OCI-M2 (cell line): ENCODE data around the gene KCNN1.
"Not testable (repeated sequence)": the region's sequence is repeated elsewhere in the genome, so short reads cannot be mapped to it uniquely, and the experiment has no call there.

Source experiments
- DNase-seq: peaks from one replicate; lab custom pipeline; 2025; ENCODE audit not compliant: unreplicated experiment; lab: John Stamatoyannopoulos, UW

Gene KCNN1

DNA sequence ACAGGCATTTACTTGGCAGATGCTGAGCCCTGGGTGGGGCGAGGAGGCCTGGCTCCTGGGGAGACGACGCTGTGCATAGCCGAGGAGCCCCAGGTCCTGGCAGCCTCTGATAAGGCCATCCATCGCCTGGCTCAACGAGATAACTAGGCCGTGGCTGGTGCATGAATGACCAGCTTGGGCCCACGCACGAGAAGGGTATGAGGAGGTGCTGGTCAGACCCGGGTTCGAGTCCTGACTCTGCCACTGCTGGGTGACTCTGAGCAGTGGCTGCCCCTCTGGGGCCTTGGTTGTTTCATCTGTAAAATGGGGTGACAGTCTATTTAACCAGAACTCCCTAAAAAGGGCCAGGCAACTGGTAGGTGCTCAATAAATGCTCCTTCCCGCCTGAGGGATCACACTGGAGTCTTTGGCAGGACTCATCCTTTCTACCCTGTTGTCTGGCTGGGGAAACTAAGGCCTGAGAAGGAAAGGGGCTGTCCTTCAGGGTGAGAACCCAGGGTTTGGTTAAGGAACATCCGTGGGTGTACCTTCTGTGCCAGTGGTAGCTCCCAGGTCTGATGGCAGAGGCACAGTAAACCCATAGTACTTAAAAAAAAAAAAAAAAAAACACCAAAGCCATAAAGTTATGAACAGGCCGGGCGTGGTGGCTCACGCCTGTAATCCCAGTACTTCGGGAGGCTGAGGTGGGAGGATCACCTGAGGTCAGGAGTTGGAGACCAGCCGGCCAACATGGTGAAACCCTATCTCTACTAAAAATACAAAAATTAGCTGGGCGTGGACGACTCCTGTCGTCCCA lies 33.0 kb downstream of the KCNN1 start:
- peak; percentile 60 for DNase-seq

GRCh38 chr19:18000480-18000914 lies 33.6 kb downstream of the KCNN1 start:
- DNase-seq: peak; percentile 74

GRCh38 chr19:18000915-18001776 lies 34.2 kb downstream of the KCNN1 start:
- DNase-seq: peak; percentile 74

GRCh38 chr19:18001777-18002345 lies 35.0 kb downstream of the KCNN1 start:
- no peak for DNase-seq

DNA sequence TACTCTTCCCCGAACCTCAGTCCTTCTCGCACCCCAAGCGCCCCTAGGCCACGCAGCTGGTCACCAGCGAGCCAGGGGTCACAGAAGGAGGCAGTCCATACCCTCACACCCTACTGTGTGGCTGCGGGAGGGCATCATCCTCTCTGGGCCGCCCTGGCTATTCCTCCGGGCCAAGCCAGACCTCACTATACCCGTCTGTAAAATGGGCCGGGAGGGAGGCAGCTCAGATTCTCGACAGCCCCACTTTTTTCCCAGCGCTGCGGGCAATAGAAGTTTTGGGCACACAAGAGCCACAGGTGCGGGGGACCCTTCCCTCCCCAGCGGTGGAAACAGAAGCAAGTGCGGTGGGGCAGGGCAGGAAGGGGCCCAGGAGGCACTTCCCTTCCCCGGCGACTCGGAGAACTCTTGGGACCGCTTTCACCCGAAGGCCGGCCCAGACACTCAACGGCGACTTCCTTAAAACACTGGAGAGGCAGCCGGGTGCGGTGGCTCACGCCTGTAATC lies 35.5 kb downstream of the KCNN1 start:
- DNase-seq: no peak

DNA sequence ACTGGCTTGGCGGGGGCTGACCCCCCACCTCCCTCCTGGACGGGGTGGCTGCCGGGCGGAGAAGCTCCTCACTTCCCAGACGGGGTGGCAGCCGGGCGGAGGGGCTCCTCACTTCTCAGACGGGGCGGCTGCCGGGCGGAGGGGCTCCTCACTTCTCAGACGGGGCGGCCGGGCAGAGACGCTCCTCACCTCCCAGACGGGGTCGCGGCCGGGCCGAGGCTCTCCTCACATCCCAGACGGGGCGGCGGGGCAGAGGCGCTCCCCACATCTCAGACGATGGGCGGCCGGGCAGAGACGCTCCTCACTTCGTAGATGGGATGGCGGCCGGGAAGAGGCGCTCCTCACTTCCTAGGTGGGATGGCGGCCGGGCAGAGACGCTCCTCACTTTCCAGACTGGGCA lies 38.8 kb downstream of the KCNN1 start:
- not testable (repeated sequence) for DNase-seq

DNA sequence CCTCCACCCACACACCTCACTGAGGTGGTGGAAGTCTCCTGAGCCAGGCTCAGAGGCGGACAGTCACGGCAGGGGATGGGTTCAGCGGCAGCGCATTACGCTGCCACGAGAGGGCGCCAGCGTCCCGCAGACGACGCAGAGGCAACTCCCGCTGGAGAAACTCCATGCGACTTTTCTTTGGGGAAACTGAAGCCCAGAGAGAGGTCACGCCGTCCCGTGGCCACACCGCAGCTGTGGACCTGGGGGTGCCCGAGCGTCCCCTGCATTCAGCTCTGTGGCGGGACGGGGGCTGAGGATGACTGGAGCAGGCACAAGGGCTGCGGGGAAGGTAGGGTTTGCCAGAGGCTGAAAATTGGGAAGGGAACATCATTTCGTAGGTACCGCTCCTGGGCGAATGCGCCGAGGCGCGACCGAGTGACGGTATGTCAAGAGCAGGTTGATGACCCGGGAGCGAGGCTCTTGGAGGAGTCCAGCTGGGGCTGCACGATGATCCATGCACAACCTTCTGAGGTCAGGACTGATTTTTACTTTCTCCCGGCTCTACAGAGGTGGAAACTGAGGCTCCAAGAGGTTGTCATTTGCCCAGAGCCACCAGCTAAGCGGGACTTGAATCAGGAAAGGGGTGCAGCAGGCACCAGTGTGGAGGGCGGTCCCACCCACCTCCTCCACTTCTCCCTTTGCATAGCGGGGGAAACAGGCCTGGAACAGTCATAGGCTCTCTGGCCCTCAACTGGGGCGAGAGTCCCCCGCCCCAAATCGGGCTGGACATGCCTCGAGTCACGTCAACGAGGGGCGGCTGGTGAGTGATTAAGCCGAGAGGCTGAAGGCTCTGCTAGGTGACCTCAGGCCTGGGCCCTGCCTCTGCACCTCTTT lies 40.4 kb downstream of the KCNN1 start:
- DNase-seq: no peak

DNA sequence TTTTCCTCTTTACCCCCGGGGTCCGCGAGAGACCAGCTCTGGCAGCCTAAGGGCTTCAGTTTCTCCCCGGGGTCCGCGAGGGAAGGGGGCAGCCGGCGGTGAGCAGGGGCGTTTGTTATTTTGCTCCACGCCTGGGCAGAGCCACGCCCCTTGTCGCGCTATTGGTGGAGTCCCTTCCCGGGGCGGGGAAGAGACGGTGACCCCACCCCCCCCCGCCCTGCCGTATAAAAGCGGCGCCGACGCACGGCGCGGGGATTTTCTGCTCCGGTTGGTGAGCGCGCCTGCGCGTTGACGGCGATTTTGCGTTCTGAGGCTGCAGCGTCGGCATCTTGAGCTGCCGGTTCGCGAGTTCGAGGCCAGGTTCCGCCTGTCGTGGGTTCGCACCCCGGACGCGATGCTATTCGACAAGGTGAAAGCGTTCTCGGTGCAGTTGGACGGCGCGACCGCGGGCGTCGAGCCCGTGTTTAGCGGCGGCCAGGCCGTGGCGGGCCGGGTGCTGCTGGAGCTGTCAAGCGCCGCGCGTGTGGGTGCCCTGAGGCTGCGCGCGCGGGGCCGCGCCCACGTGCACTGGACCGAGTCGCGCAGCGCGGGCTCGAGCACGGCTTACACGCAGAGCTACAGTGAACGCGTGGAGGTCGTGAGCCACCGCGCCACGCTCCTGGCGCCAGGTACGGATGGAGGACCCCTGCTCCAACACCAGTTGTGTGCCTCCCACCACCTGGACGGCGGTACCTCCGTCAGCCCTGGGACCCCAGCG lies 41.2 kb downstream of the KCNN1 start, which contains the start of gene ARRDC2:
Gene ARRDC2, plus strand, starts transcription at position 254 of the 757 bp plus-strand sequence. Its CDS starts 141 bp downstream, at position 395.
- no peak for DNase-seq

GRCh38 chr19:18008814-18009213 lies 41.9 kb downstream of the KCNN1 start:
- DNase-seq: no peak

DNA sequence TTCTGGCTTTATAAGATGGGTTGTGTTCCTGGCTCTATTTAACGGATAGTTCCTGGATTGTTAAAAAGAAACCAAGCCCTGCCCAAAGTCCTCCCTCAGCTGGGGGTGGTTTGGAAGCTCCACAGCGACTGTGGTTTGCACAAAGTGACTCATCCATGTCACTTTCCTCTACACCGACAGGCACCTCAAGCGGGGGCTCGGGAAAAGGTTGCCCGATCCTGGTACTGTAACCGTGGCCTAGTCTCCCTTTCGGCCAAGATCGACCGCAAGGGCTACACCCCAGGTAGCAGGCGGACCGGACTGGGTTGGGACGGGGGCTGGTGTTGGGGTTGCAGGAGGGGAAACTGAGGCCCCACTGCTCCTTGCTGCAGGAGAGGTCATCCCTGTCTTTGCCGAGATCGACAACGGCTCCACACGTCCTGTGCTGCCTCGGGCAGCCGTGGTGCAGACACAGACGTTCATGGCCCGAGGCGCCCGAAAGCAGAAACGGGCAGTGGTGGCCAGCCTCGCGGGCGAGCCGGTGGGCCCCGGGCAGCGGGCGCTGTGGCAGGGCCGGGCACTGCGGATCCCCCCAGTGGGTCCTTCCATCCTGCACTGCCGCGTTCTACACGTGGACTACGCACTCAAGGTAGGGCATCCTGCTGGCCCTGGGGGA lies 42.6 kb downstream of the KCNN1 start:
- no peak for DNase-seq

- no peak for DNase-seq
These were observed 43.2 kb downstream of the KCNN1 start for GRCh38 chr19:18010149-18010548.

- no peak for DNase-seq
These were observed 46.6 kb downstream of the KCNN1 start for GRCh38 chr19:18013210-18014111.

- no peak for DNase-seq
These were observed 47.3 kb downstream of the KCNN1 start for GRCh38 chr19:18014197-18014596.

DNA sequence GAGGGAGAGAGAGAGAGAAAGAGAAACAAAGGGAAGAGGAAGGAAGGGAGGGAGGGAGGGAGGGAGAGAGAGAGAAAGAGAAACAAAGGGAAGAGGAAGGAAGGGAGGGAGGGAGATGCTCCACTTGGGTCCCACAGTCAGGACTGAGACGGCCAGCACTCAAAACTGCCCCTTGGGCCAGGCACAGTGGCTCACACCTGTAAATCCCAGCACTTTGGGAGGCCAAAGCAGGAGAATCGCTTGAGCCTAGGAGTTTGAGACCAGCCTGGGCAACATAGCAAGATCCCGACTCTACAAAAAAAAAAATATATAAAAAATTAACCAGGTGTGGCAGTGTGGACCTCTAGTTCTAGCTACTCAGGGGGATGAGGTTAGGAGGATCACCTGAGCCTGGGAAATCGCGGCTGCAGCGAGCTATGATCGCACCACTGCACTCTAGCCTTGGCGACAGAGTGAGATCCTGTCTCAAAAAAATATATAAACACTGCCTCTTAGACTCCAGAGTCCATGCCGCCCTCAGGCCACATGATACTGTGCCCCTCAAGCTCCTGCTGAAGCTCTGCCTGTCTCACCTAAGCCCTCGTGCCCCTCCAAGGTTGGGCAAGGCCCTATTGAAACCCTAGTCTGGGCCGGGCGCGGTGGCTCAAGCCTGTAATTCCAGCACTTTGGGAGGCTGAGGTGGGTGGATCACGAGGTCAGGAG lies 49.5 kb downstream of the KCNN1 start:
- DNase-seq: no peak

DNA sequence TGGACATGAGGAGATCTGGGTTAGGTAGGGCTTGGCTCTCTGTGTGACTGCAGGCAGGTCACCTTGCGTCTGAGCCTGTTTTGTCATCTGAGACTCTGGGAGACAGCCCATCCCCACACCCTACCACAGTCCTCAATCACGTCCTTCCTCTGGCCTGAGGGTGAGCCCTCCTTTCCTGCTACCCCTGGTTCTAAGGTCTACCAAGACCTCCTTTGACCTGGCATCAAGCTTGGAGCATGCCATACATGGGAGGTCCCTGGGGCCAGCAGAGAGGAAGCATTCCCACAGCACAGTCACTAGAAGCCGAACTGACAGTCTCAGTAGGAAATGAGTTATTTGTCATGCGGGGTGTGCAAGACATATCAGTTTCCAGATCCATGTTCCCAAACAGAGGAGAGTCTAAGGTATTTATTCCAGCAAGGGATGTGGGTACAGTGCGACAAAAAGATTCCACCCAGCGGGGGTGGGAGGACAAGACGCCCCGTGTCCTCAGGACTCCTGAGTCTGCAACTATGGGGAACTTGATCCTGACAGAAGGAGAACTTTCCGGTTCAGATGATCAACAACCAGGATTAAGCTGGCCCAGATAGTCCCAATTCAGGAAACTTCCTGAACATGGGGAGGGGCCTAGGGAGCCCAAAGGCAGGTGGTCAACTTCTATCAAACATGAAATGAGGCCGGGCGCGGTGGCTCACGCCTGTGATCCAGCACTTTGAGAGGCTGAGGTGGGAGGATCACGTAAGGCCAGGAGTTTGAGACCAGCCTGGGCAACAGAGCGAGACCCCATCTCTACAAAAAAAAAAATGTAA lies 50.6 kb downstream of the KCNN1 start:
- DNase-seq: no peak

GRCh38 chr19:18020212-18021085 lies 53.5 kb downstream of the KCNN1 start:
- DNase-seq: no peak
